DMS53 treated with DMSO at 0.1 percent for 48 hours (cell line): ENCODE measurements around the gene GDF2.

Experiments
- DNase-seq: peaks from one replicate; lab custom pipeline; 2025; ENCODE audit not compliant: unreplicated experiment; lab: John Stamatoyannopoulos, UW

Gene GDF2

GRCh38 chr10:47350671-47351640, 28.7 kb downstream of the GDF2 start:
- no peak for DNase-seq

- DNase-seq = no peak
Observed at GRCh38 chr10:47351899-47352815, 29.9 kb downstream of the GDF2 start.

- no peak for DNase-seq
Observed at GRCh38 chr10:47353351-47353750, 31.1 kb downstream of the GDF2 start.

DNA sequence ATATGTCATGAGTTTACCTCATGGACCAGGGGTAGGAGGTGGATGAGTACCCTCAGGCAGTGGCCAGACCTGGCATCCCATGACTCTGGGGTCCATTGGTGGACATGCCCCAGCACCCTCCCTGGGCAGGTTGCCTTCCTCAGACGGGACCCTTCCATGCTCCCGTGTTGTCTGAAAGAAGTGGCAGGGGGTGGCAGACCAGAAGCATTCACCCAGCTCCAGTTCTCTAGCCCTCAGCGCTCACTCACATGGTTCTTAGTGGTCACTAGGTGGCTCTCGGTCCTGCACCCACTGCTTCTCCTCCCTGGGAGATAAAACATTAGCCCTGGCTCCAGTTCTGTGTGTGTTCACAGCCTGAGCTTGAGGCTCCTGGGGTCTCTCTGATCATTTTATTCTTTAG, 31.9 kb downstream of the GDF2 start:
- DNase-seq = no peak

- DNase-seq = no peak
Observed at GRCh38 chr10:47354900-47355299, 32.6 kb downstream of the GDF2 start.

GRCh38 chr10:47356708-47357107, 34.5 kb downstream of the GDF2 start:
- no peak for DNase-seq

DNA sequence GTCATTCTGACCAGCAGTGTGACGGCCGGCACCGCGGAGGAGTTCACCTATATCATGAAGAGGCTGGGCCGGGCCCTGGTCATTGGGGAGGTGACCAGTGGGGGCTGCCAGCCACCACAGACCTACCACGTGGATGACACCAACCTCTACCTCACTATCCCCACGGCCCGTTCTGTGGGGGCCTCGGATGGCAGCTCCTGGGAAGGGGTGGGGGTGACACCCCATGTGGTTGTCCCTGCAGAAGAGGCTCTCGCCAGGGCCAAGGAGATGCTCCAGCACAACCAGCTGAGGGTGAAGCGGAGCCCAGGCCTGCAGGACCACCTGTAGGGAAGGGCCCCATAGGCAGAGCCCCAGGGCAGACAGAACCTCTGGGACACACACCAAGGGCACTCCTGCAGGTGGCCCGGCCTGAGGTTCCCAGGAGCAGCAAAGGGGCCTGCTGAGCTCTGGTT, 34.9 kb downstream of the GDF2 start:
- no peak for DNase-seq

DNA sequence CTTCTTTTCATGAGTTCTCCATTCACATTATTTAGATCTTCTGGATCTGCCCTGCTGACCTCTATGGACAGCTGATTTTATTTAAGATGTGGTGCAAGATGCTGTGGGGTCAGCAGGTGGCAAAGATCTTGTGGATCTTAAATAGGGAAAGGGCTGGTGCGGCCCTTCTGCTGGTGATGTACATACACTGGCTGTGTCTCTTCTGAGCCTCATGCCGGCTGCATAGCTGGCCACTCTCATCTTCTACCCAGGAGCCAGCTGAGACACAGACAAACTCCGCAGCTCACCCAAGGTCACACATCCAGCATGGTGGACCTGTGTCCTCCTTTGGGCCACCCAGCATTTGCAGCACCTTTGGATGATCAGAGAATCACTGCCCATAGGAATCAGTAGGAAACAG, 35.7 kb downstream of the GDF2 start:
- DNase-seq = no peak

DNA sequence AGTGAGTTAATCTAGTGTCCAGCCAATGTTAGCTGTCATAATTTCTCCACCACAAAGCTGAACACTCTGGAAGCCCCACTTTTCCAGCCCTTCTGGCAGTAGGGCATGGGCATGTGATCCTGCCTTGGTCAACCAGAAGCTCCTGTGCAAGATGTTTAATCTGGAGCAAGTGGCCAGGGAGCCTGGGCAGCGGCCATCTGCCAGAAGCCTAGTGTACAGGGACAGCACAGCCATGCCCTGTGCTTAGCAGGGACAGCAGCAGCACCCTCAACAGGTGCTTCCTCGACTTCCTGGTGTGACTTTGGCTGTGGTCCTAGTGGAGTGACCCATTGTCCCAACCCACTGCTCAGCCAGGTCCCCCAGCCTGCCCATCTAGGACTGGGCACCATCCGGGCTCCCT, 36.2 kb downstream of the GDF2 start:
- no peak for DNase-seq

DNA sequence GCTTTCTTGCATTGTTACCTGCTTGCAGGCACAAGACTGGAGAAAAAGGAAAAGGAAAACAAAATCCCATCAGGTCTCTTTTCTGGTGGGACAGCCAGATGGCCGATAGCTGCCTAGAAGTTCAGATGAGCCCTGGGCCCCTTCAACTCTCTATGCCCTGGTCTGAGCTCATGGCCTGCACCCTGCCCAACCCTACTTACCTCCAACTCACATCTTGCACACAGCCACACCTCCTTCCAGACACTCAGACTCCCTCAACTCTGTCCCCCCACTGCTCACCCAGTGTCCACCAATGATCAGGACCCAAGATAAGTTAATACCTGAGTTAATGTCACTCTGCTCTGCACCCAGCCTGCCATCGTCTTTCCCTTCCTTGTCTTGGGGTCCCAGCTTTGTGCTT, 36.8 kb downstream of the GDF2 start:
- DNase-seq = no peak

DNA sequence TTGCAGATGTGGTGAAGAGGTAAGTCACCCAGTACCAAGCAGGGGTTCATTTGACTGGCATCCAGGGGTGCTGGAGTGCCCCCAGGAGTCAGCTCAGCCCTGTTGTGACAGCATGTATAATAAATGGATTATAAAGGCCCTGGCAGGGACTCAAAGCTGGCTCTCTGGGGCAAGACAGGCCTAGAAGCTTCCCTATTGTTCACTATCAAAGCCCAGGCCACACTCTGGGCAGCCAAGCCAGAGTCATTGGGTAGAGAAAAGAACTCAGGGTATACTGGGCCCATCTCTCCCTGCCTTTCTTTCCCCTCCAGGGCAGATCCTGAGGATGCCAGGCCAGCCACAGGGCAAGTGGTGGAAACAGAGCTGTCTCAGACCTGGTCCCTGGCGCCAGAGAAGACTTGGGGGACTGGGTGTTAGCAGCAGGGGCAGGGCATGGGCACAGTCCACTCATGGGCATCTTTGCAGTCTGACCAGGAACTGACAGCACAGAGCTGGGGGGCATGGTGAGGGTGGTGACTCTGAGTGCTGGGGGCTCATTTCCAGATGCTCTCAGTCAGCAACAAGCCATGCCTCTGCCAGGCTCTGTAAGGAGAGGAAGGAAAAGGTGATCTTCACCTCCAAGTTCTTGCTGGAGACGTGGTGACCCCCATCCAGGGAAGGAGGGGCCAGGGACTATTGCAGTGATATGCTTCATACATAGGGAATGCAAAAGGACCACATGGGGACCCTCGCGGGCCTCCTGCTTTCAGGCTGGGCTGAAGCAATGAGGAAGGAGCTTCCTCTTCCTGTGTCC, 37.6 kb downstream of the GDF2 start:
- DNase-seq = no peak

GRCh38 chr10:47360419-47361040, 38.3 kb downstream of the GDF2 start:
- DNase-seq = no peak

- peak; percentile 4 for DNase-seq
Observed at GRCh38 chr10:47361293-47361692, 39.0 kb downstream of the GDF2 start.

GRCh38 chr10:47362199-47362598, 39.9 kb downstream of the GDF2 start:
- no peak for DNase-seq

- DNase-seq = no peak
Observed at GRCh38 chr10:47363781-47364180, 41.5 kb downstream of the GDF2 start.

GRCh38 chr10:47364366-47364765, 42.1 kb downstream of the GDF2 start:
- peak; percentile 91 for DNase-seq

DNA sequence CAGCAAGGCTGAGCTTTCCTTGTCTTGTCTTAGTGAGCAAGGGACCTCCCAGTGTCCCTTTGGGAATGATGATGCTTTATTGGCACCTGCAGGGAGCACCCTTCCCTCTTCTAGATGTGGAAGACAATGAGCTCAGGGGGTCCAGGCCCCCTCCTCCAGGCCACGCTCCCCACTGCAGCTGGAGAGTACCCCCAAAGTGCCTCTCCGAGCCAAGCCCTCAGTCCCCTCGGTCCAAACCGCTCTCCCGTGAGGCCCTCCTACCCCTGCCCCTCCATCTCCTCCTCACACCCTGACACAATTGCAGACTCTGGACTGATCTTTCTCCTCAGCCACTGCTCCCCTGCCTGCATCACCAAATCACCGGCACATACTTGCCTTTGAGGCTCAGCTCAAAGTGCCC, 42.7 kb downstream of the GDF2 start:
- DNase-seq = no peak

- no peak for DNase-seq
Observed at GRCh38 chr10:47365431-47366180, 43.4 kb downstream of the GDF2 start.

DNA sequence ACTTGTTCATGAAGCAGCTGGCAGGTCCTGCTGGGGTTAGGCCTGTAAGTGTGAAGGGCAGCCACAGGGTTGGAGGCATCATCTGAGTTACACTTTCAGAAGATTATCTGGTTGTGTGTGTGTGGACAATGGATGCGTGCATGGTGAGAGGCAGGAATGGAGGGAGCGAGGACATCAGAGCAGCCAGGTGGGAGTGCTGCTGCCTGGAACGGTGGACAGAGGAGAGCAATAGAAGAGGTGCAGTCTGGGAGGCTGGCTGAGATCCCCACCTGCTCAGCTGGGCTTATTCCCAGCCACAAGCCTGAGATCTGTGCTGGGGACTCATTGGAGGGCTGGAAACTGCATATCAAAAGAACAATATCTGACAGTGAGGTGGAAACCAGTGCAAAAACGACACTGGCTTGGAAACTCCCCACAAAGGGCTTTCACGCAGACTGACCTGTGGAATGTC, 44.0 kb downstream of the GDF2 start:
- DNase-seq = no peak
